Activated naive CD4-positive, alpha-beta T cell (primary cell): ENCODE data around the gene GOLGA2.

Source experiments
- DNase-seq, 4 experiments: peaks; one replicate each; lab custom pipeline; 2025; lab: John Stamatoyannopoulos, UW

The GOLGA2 gene

GRCh38 chr9:128257086-128257825, 18.6 kb downstream of the GOLGA2 start:
- no peak for DNase-seq

GRCh38 chr9:128254855-128255759, 20.7 kb downstream of the GOLGA2 start:
- DNase-seq: peak in 3 of 4 experiments; percentile 19 to 45 (median 24)

- DNase-seq: no peak
These were observed 21.4 kb downstream of the GOLGA2 start for GRCh38 chr9:128254362-128254761.

GRCh38 chr9:128253991-128254346, 21.8 kb downstream of the GOLGA2 start:
- DNase-seq: no peak

GRCh38 chr9:128253140-128253990, 22.4 kb downstream of the GOLGA2 start:
- no peak for DNase-seq

- DNase-seq: no peak
These were observed 23.3 kb downstream of the GOLGA2 start for GRCh38 chr9:128252317-128253139.

GRCh38 chr9:128251732-128252100, 24.1 kb downstream of the GOLGA2 start:
- no peak for DNase-seq

- no peak for DNase-seq
These were observed 24.7 kb downstream of the GOLGA2 start for GRCh38 chr9:128250839-128251731.

GRCh38 chr9:128249908-128250838, 25.6 kb downstream of the GOLGA2 start:
- peak; percentile 96 to 99 (median 99) for DNase-seq

- no peak for DNase-seq
These were observed 26.3 kb downstream of the GOLGA2 start for GRCh38 chr9:128249558-128249907.

- DNase-seq: no peak
These were observed 28.5 kb downstream of the GOLGA2 start for GRCh38 chr9:128247226-128247803.

- no peak for DNase-seq
These were observed 29.3 kb downstream of the GOLGA2 start for GRCh38 chr9:128246471-128246870.

GRCh38 chr9:128245421-128246151, 30.2 kb downstream of the GOLGA2 start:
- DNase-seq: no peak

GRCh38 chr9:128244837-128245231, 31.0 kb downstream of the GOLGA2 start:
- no peak for DNase-seq

- DNase-seq: no peak
These were observed 31.5 kb downstream of the GOLGA2 start for GRCh38 chr9:128244091-128244836.

GRCh38 chr9:128243215-128244018, 32.4 kb downstream of the GOLGA2 start:
- no peak for DNase-seq

GRCh38 chr9:128242828-128243214, 33.0 kb downstream of the GOLGA2 start:
- no peak for DNase-seq
